ENCODE measurements around the gene PCDH1.

Gene PCDH1

GRCh38 chr5:141855265-141856036 lies 22.8 kb downstream of the PCDH1 start:
- no peak for DNase-seq (ENCODE audit: low read depth, low spot score)

- DNase-seq (ENCODE audit: low read depth, low spot score), result no peak
These were observed 24.1 kb downstream of the PCDH1 start for GRCh38 chr5:141853895-141854626.

GRCh38 chr5:141852448-141852847 lies 25.8 kb downstream of the PCDH1 start:
- DNase-seq (ENCODE audit: low read depth, low spot score), result no peak

GRCh38 chr5:141851195-141851874 lies 26.9 kb downstream of the PCDH1 start:
- no peak for DNase-seq (ENCODE audit: low read depth, low spot score)

GRCh38 chr5:141850786-141851185 lies 27.4 kb downstream of the PCDH1 start:
- no peak for DNase-seq (ENCODE audit: low read depth, low spot score)

- DNase-seq (ENCODE audit: low read depth, low spot score), result no peak
These were observed 27.9 kb downstream of the PCDH1 start for GRCh38 chr5:141850244-141850768.

GRCh38 chr5:141849415-141850243 lies 28.6 kb downstream of the PCDH1 start:
- peak; percentile 21 for DNase-seq (ENCODE audit: low read depth, low spot score)

- DNase-seq (ENCODE audit: low read depth, low spot score), result no peak
These were observed 29.3 kb downstream of the PCDH1 start for GRCh38 chr5:141848744-141849414.

GRCh38 chr5:141846031-141846430 lies 32.2 kb downstream of the PCDH1 start:
- DNase-seq (ENCODE audit: low read depth, low spot score), result no peak

GRCh38 chr5:141845371-141845851 lies 32.8 kb downstream of the PCDH1 start:
- DNase-seq (ENCODE audit: low read depth, low spot score), result no peak

GRCh38 chr5:141844414-141845097 lies 33.7 kb downstream of the PCDH1 start:
- no peak for DNase-seq (ENCODE audit: low read depth, low spot score)

GRCh38 chr5:141843156-141843927 lies 34.9 kb downstream of the PCDH1 start:
- DNase-seq (ENCODE audit: low read depth, low spot score), result no peak

- DNase-seq (ENCODE audit: low read depth, low spot score), result no peak
These were observed 36.6 kb downstream of the PCDH1 start for GRCh38 chr5:141841378-141842180.

GRCh38 chr5:141840826-141841360 lies 37.3 kb downstream of the PCDH1 start:
- DNase-seq (ENCODE audit: low read depth, low spot score), result no peak

GRCh38 chr5:141840280-141840812 lies 37.9 kb downstream of the PCDH1 start:
- DNase-seq (ENCODE audit: low read depth, low spot score), result no peak

GRCh38 chr5:141839015-141839513 lies 39.1 kb downstream of the PCDH1 start:
- no peak for DNase-seq (ENCODE audit: low read depth, low spot score)

GRCh38 chr5:141838326-141839014 lies 39.7 kb downstream of the PCDH1 start:
- DNase-seq (ENCODE audit: low read depth, low spot score), result no peak
